ENCODE results near the gene EP300. TPM values are rescaled to one million over a fixed set of nuclear protein-coding genes. Genes with fewer than 3 reads are reported as not detected.
"Not testable (repeated sequence)": the region's sequence is repeated elsewhere in the genome, so short reads cannot be mapped to it uniquely, and the experiment has no call there.

EP300 gene
- total RNA-seq, 1 donor from 2014 or later, result 47.7 TPM

GRCh38 chr22:41127451-41127850 lies 35.1 kb downstream of the EP300 start:
- no peak overlapping the region for H3K27ac ChIP-seq
- no peak for DNase-seq (ENCODE audit: low spot score in 2 of 2)
- intact Hi-C loops (cut with DNase I), result no loop called here
- TF ChIP-seq CTCF (IDR thresholded peaks at IDR 0.05), result no peak
- no peaks in the 10 kb centered on the region for H3K27me3 ChIP-seq
- peaks cover 60 to 68% of the 10 kb centered on the region in 2 donors for H3K36me3 ChIP-seq
- no peaks in the 10 kb centered on the region for H3K9me3 ChIP-seq
- no peaks in the 10 kb centered on the region for H3K4me1 ChIP-seq
- H3K4me3 ChIP-seq, result no peak overlapping the region

GRCh38 chr22:41128606-41129005 lies 36.2 kb downstream of the EP300 start:
- peaks cover 69 to 74% of the 10 kb centered on the region in 2 donors for H3K36me3 ChIP-seq
- H3K4me3 ChIP-seq, result no peak overlapping the region
- no peak overlapping the region for H3K27ac ChIP-seq
- DNase-seq (ENCODE audit: low spot score in 2 of 2), result no peak
- H3K4me1 ChIP-seq, result no peaks in the 10 kb centered on the region
- intact Hi-C loops (cut with DNase I), result no loop called here
- H3K9me3 ChIP-seq, result no peaks in the 10 kb centered on the region
- H3K27me3 ChIP-seq, result no peaks in the 10 kb centered on the region
- no peak for TF ChIP-seq CTCF (IDR thresholded peaks at IDR 0.05)

- TF ChIP-seq CTCF (IDR thresholded peaks at IDR 0.05), result no peak
- intact Hi-C loops (cut with DNase I), result no loop called here
- Histone ChIP-seq H3K4me3 (no peak overlapping the region), H3K27ac (no peak overlapping the region), H3K9me3 (no peaks in the 10 kb centered on the region), H3K36me3 (peaks cover 83 to 88% of the 10 kb centered on the region in 2 donors), H3K4me1 (no peaks in the 10 kb centered on the region), H3K27me3 (no peaks in the 10 kb centered on the region)
- no peak for DNase-seq (ENCODE audit: low spot score in 2 of 2)
These were observed 40.2 kb downstream of the EP300 start for GRCh38 chr22:41132550-41132949.

- Histone ChIP-seq H3K4me1 (no peaks in the 10 kb centered on the region), H3K9me3 (no peaks in the 10 kb centered on the region), H3K27me3 (no peaks in the 10 kb centered on the region), H3K27ac (no peak overlapping the region), H3K4me3 (no peak overlapping the region), H3K36me3 (peaks cover 72 to 98% of the 10 kb centered on the region in 2 donors)
- intact Hi-C loops (cut with DNase I), result no loop called here
- no peak for TF ChIP-seq CTCF (IDR thresholded peaks at IDR 0.05)
- DNase-seq (ENCODE audit: low spot score in 2 of 2), result no peak
These were observed 48.1 kb downstream of the EP300 start for GRCh38 chr22:41140365-41140957.

- DNase-seq (ENCODE audit: low spot score in 2 of 2); intact Hi-C loops (cut with DNase I); H3K9me3 ChIP-seq; H3K27ac ChIP-seq; H3K27me3 ChIP-seq; H3K4me1 ChIP-seq; H3K4me3 ChIP-seq: not testable (repeated sequence)
- H3K36me3 ChIP-seq, result peaks cover 84 to 96% of the 10 kb centered on the region in 2 donors
These were observed 53.5 kb downstream of the EP300 start for GRCh38 chr22:41145921-41146320.

- no peak overlapping the region for H3K4me3 ChIP-seq
- H3K36me3 ChIP-seq, result peaks cover 86 to 96% of the 10 kb centered on the region in 2 donors
- no peak overlapping the region for H3K27ac ChIP-seq
- no peaks in the 10 kb centered on the region for H3K9me3 ChIP-seq
- no peaks in the 10 kb centered on the region for H3K4me1 ChIP-seq
- H3K27me3 ChIP-seq, result no peaks in the 10 kb centered on the region
- no peak for DNase-seq (ENCODE audit: low spot score in 2 of 2)
- TF ChIP-seq CTCF (IDR thresholded peaks at IDR 0.05), result no peak
- intact Hi-C loops (cut with DNase I), result no loop called here
These were observed 54.2 kb downstream of the EP300 start for GRCh38 chr22:41146573-41146972.
